ENCODE results near the gene IGSF8. TPM values are rescaled to one million over a fixed set of nuclear protein-coding genes. Genes with fewer than 3 reads are reported as not detected.

The IGSF8 gene
- total RNA-seq, 1 donor from 2014 or later = 45.9 TPM

DNA sequence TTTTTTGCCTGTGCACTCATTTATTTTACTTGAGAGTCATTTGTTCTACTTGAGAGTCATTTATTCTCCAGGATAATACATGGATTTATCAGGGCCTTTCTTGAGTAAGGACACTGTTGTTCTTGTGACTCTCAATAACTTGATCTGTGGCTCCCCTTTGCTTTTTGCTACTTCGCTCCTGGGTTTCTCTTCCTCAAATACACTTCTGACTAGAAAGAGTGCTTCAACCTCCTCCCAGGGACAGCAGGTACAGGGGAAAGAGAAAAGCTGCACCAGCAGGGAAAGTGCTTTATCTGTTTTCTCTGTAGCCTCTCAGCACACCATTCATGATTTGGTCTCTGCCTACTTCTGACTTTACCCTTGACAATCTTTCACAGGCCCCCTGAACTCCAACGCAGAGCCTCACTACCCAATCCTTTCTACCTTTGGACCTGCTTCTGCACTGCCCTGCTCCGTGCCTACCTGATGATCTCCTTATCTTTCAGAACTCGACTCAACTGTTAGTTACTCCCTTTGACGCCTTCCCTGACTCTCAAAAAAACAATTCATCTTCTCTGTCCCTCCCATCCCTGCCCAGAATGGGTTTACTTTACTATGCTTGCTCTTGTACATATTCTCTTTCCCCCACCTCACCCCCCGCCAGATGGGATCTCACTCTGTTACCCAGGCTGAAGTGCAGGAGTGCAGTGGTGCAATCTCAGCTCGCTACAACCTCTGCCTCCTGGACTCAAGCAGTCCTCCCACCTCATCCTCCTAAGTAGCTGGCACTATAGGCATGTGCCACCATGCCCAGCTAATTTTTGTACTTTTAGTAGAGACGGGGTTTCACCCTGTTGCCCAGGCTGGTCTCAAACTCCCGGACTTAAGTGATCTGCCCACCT lies 51.1 kb downstream of the IGSF8 start:
- H3K36me3 Mint-ChIP-seq (ENCODE audit: unreplicated experiment) = no peaks in the 10 kb centered on the region
- TF ChIP-seq, protein P1, sequence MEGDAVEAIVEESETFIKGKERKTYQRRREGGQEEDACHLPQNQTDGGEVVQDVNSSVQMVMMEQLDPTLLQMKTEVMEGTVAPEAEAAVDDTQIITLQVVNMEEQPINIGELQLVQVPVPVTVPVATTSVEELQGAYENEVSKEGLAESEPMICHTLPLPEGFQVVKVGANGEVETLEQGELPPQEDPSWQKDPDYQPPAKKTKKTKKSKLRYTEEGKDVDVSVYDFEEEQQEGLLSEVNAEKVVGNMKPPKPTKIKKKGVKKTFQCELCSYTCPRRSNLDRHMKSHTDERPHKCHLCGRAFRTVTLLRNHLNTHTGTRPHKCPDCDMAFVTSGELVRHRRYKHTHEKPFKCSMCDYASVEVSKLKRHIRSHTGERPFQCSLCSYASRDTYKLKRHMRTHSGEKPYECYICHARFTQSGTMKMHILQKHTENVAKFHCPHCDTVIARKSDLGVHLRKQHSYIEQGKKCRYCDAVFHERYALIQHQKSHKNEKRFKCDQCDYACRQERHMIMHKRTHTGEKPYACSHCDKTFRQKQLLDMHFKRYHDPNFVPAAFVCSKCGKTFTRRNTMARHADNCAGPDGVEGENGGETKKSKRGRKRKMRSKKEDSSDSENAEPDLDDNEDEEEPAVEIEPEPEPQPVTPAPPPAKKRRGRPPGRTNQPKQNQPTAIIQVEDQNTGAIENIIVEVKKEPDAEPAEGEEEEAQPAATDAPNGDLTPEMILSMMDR (IDR thresholded peaks at IDR 0.05; ENCODE audit: partially characterized antibody, unreplicated experiment) = no peak
- peaks cover 8% of the 10 kb centered on the region for H3K27me3 Mint-ChIP-seq (ENCODE audit: unreplicated experiment)
- peaks cover 2% of the 10 kb centered on the region for H3K9me3 Mint-ChIP-seq (ENCODE audit: unreplicated experiment)
- no peak for DNase-seq
- peaks cover 14% of the 10 kb centered on the region for H3K4me1 Mint-ChIP-seq (ENCODE audit: low read depth, unreplicated experiment)
- H3K4me3 Mint-ChIP-seq (ENCODE audit: unreplicated experiment) = no peak overlapping the region
- no peak overlapping the region for H3K27ac Mint-ChIP-seq (ENCODE audit: unreplicated experiment)

DNA sequence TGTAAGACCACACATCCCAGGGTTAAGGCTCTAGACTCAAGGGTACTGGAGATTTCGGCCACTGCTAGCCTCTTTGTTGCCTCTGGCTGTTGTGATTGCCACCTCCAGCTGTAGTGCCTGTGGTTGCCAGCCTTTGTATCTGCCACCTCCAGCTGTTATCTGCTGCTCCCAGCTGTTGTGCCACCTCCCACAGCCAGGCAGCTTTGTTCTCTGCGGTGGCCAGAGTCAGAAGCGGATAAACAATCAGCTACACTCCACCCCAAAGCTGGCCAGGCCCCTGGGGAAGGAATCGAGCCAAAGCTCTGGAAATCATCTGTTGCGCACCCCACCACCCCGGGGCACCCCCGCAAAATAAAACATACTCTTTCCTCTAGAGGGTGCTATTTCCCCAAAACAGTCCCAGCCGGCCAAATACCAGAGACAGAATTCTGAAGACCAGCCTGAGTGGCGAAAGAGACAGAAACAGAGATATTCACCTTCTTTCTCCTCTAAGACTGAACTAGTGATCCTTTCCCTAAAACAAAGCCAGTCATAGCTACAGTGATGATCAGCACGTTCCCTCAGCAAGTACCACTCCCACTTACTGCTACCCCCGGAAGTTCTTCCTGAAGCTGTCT lies 51.8 kb downstream of the IGSF8 start:
- no peak overlapping the region for H3K27ac Mint-ChIP-seq (ENCODE audit: unreplicated experiment)
- H3K9me3 Mint-ChIP-seq (ENCODE audit: unreplicated experiment) = peaks cover 2% of the 10 kb centered on the region
- H3K4me1 Mint-ChIP-seq (ENCODE audit: low read depth, unreplicated experiment) = peaks cover 14% of the 10 kb centered on the region
- H3K27me3 Mint-ChIP-seq (ENCODE audit: unreplicated experiment) = peaks cover 8% of the 10 kb centered on the region
- peak; percentile 57 for DNase-seq
- TF ChIP-seq, protein P1 (IDR thresholded peaks at IDR 0.05; ENCODE audit: partially characterized antibody, unreplicated experiment) = peak; percentile 59
- H3K4me3 Mint-ChIP-seq (ENCODE audit: unreplicated experiment) = no peak overlapping the region
- H3K36me3 Mint-ChIP-seq (ENCODE audit: unreplicated experiment) = no peaks in the 10 kb centered on the region

DNA sequence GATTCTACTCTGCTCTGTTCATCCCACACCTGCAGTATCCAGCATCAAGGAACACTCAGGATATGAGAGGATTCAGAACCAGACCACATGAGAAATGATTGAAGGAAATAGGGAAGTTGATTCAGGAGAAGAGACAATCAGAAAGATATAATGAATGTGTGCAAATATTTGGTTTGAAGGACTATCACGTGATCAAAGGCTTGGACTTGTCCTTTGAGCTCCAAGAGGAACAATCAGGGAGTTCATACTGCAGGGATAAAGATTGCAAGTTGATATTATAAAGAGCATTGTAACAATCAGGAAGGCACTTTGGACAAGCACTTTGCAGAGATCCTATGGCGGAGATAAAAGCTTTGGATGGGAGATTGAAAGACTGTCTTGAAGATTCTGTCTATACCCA lies 52.8 kb downstream of the IGSF8 start:
- TF ChIP-seq, protein P1 (IDR thresholded peaks at IDR 0.05; ENCODE audit: partially characterized antibody, unreplicated experiment) = no peak
- Mint-ChIP-seq H3K4me1 (ENCODE audit: low read depth, unreplicated experiment) (peaks cover 14% of the 10 kb centered on the region), H3K36me3 (ENCODE audit: unreplicated experiment) (no peaks in the 10 kb centered on the region), H3K9me3 (ENCODE audit: unreplicated experiment) (peaks cover 2% of the 10 kb centered on the region), H3K27me3 (ENCODE audit: unreplicated experiment) (peaks cover 8% of the 10 kb centered on the region), H3K4me3 (ENCODE audit: unreplicated experiment) (no peak overlapping the region), H3K27ac (ENCODE audit: unreplicated experiment) (no peak overlapping the region)
- no peak for DNase-seq

DNA sequence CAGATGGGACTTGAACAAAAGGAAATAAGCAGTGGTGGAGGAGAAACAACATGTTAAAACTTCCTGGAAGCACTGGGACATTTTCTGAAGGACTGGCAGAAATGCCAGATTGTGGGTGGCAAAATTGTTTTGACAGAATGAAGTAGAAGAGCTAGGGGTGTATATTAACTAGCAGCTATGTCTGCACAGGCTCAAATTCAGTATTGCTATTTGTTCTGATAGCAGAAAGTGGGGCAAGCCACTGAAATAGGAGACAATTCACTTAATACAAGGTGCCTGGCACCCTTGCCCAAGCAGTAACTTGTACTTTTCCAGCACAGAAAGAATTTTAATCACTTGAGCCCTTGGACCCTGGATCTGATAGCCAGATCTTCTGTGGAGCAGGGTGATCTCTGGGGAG lies 54.9 kb downstream of the IGSF8 start:
- peaks cover 11% of the 10 kb centered on the region for H3K4me1 Mint-ChIP-seq (ENCODE audit: low read depth, unreplicated experiment)
- H3K4me3 Mint-ChIP-seq (ENCODE audit: unreplicated experiment) = no peak overlapping the region
- DNase-seq = no peak
- no peaks in the 10 kb centered on the region for H3K36me3 Mint-ChIP-seq (ENCODE audit: unreplicated experiment)
- TF ChIP-seq, protein P1 (IDR thresholded peaks at IDR 0.05; ENCODE audit: partially characterized antibody, unreplicated experiment) = no peak
- H3K9me3 Mint-ChIP-seq (ENCODE audit: unreplicated experiment) = no peaks in the 10 kb centered on the region
- no peak overlapping the region for H3K27ac Mint-ChIP-seq (ENCODE audit: unreplicated experiment)
- peaks cover 3% of the 10 kb centered on the region for H3K27me3 Mint-ChIP-seq (ENCODE audit: unreplicated experiment)

Other genes with a start within 250 kb of the IGSF8 start
- not detected for gene VSIG8, start 236.0 kb downstream of the IGSF8 start, total RNA-seq (ENCODE audit: unreplicated experiment)
- 0.49 TPM for gene CFAP45, start 198.5 kb downstream of the IGSF8 start, total RNA-seq (ENCODE audit: unreplicated experiment)
- 160 TPM for gene TAGLN2, start 173.1 kb downstream of the IGSF8 start, total RNA-seq (ENCODE audit: unreplicated experiment)
- gene IGSF9, start 153.0 kb downstream of the IGSF8 start, total RNA-seq (ENCODE audit: unreplicated experiment) = 23.4 TPM
- not detected for gene SLAMF9, start 144.4 kb downstream of the IGSF8 start, total RNA-seq (ENCODE audit: unreplicated experiment)
- gene PIGM, start 66.6 kb downstream of the IGSF8 start, total RNA-seq (ENCODE audit: unreplicated experiment) = 5.9 TPM
- not detected for gene KCNJ10, start 28.5 kb downstream of the IGSF8 start, total RNA-seq (ENCODE audit: unreplicated experiment)
- gene KCNJ9, start 17.1 kb downstream of the IGSF8 start, total RNA-seq (ENCODE audit: unreplicated experiment) = 2.0 TPM
- gene ATP1A2, start 17.1 kb upstream of the IGSF8 start, total RNA-seq (ENCODE audit: unreplicated experiment) = not detected
- not detected for gene ATP1A4, start 53.0 kb upstream of the IGSF8 start, total RNA-seq (ENCODE audit: unreplicated experiment)
- gene CASQ1, start 92.0 kb upstream of the IGSF8 start, total RNA-seq (ENCODE audit: unreplicated experiment) = not detected
- gene PEA15, start 106.8 kb upstream of the IGSF8 start, total RNA-seq (ENCODE audit: unreplicated experiment) = 44.6 TPM
- gene DCAF8, start 163.9 kb upstream of the IGSF8 start, total RNA-seq (ENCODE audit: unreplicated experiment) = 146 TPM
- 48.8 TPM for gene PEX19, start 186.5 kb upstream of the IGSF8 start, total RNA-seq (ENCODE audit: unreplicated experiment)
- 263 TPM for gene COPA, start 244.6 kb upstream of the IGSF8 start, total RNA-seq (ENCODE audit: unreplicated experiment)
- gene NCSTN, start 244.8 kb upstream of the IGSF8 start, total RNA-seq (ENCODE audit: unreplicated experiment) = 121 TPM